Activated CD4-positive, CD25-positive, alpha-beta regulatory T cell treated with anti-CD3 and anti-CD28 coated beads, Interleukin-2, amount 50 U/mL, for 72 hours (primary cell): ENCODE measurements around the gene EDAR.

Source experiments
- DNase-seq: peaks from one replicate; pipeline ENCODE4 v3.0.0; 2021

EDAR gene

DNA sequence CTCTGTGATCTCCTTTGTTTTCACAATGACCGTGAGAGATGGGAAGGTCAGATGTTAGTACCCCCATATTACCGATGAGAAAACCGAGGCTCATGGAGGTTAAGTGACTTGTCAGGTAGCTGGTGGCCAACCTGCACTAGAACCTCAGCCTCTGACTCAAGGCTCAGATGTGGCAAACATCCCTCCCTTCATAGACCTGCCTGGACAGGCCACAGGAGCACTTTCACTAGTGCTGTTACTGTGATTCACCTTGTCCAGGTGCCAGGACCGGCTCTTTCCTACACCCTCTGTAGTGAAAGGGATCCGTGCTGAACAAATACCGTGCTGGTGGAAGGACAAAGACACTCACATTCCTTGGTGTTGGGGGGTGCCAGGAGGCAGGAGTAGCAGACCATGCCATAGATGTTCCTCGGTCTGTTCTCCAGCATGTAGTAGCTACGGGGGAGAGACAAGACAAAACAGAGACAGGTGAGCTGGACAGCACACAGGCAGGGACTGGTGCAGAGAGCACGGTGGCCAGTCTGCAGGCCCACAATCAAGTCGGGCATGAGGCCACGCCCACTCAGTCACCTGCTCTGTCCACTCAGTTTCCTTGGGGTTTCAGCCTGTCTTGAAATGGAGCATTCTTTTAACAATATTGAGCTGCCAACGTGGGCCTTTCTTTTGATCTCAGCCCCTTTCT is 65.9 kb downstream of the EDAR start:
- DNase-seq = no peak

DNA sequence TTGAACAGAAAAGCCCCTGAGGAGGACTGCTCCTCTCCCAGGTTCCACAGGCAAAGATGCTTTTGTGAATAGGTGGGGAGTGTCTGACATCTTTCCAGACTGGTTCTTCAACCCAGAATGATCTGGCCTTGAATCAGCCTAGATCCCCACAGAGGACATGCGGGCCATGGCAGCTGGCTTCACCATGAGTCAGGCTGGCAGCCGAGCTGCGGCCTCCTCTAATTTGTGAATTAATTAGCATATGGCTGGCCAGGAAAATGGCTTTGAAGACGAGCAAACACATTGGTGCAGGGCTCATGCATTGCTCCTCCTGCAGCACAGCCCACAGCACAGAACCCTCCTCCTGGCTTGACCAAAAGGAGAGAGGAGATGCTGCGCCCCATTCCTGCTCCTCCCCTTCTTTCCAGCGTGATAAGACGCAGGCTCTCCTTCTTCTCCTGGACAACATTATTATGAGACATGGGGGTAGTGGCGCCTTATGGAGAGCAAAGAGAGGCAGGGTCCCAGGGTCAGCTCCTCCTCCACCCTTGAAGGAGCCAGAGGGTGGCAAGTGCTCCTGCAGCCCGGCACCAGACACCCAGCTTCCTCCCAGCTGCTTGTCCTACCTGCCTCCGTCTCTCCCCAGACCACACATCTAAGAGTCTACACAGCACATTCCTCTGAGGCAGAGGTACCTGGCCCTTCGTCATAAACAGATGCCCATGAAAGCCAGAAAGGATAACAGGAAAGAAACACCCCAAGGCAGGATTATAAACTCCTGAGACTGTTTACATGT is 66.7 kb downstream of the EDAR start:
- no peak for DNase-seq

DNA sequence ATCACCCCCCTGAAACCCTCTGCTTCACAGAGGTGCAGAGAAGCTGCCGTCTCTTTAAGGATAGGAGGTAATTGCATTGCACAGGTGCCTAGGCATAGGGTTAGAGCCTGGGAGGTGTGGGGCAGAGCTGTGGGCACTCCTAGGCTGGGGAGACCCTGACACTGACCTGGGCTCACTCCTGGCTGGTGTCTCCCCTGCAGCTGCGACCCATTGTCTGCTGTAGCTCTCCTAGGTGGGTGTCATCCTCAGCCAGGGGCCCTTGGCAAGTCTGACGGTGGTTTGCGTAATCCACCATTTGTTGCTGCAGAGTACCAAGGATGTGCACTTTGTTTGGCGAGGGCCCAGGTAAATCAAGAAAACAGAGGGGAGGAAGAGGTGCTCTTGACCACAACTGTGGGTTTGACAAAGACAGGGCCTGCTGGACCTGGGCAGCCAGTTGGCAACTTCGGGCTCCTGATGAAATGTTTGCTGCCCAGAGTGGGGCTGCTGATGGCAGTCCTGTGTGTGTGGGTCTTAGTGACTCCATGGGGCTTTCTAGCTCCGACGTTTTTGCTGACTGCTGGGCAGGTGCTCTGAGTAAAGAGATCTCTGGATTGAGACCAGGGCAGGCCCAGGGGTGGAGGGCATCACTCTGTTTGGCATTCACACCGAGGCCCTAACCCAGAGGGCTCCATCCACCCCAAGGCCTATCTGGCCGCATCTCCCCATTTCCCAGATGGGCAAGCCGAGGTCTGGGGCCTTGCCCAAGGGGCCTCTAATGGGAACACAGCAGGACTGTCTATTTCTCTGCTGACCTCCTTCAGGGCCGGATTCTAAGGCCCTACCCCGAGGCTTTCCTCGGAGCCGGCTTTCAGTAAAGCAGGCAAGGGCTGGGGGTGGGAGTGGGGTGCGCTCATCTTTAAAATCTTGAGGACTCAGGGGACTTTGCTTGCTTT is 67.7 kb downstream of the EDAR start:
- no peak for DNase-seq

DNA sequence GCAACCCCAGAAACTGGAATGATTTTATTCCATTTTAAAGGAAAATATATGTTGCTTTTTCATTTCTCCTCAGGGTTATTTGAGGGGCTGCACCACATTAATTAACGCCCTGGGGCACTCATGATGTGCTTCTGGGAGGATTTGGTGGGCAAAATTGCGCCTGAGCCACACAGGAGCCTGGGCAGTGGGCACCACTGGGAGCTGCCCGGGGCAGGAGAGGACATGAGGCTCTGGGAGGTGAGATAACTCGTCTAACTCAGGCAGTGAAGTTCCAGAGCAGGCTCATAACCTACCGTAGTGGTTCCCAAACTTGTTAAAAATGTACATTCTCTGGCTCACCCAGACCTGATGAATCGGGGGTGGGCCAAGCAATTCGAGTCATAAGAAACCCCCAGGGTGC is 68.3 kb downstream of the EDAR start:
- DNase-seq = no peak

DNA sequence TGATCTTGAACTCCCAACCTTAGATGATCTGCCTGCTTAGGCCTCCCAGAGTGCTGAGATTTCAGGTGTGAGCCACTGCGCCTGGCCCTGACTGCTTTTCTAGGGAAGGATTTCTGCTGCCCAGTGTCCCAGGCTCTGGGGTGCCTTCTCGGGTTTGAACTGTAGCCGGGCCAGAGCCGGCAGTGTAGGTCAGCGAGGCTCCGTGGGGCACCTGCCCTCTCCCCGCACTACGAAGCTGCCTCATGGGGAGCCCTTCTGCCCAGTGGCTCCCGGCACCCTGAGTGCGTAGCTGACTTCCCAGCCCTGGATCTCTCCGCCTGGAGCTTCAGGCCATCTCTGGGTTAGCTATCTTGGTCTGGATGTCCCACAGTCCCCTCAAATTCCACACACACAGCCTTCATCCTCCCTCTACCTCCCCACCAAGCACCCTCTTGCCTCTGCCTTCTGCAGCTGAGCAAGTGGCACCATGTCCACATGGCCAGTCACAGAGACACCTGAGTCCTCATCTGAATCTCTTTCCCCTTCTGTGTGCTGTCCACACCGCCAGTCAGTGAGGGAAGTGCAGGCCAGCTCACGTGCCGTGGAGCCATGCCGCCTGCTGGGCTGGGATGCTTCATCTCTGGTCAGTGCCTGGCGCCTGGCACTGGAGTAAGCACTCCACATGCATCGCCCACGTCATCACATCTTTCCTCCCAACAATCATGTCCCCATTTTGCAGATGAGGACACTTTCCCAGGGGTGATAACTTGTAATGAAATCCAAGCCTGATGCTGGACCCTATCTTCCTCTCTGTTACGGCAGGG is 69.2 kb downstream of the EDAR start:
- DNase-seq = no peak

DNA sequence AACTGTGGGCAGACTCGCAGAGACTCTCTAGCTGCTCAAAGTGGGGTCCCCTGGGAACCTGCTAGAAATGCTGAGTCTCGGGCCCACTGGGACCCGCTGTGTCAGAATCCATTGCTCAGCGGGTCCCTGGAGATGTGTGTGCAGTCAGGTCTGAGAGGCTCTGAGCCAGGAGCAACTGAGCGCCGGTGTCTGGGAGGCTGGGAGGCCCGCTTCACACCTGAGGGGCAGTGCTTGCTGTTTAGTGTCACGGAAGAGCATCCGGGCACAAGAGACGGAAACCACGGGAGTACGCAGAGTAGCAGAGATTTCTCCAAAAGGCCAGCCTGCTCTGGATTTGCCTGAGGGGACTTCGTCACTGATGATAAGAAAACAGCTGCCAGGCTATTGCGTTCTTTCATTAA is 70.1 kb downstream of the EDAR start:
- no peak for DNase-seq

DNA sequence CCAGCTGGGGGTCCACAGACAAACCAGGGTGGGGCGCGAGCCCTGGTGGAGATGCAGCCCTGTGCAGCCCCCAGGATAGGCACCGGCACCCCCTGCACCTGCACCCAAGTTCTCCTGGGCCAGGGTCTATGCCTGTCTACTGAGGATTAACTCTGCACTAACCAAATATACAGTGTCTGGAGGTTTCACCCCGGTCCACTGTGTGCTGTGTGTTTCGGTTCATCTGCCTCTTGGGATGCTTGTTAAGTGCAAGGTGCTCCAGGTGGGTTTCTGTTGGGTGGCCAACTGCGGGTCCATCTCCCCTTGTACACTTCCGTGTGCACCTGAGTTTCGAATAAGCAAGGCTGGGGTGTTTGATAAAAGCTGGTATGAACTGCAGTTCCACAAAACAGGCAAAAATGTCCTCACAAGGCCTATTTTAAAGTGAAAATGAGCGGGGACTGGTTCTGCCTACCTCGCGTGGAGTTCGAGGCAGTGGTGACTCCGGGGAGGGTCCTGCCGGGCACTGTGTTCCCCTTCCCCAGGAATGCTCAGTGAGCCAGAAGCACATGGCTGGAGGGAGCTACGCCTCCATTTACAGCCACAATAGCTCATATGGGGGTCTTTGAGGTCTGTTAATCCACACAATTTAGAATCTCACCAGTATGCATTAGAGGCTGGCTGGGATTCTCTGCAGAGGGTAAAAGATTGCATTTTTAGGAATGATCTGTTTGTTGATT is 70.7 kb downstream of the EDAR start:
- DNase-seq = no peak

DNA sequence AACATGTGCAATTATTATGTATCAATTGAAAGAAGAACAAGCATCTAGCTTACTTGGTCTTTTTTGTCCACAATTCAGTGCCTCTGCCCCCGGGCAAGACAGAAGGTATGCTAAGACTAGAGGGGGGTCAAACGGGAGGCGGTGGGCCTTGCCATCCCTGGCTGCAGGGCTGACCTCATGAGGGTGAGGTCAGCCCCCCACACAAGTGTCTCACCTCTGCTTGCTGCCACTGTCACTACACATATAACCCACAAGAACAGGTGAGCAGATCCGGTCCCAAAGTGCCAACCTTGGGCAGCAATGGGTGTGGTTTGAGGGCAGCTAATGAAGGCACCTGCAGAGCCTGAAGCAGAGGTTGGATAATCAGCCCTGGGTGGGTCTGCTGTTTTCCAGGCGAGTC is 71.5 kb downstream of the EDAR start:
- DNase-seq = peak; percentile 7

DNA sequence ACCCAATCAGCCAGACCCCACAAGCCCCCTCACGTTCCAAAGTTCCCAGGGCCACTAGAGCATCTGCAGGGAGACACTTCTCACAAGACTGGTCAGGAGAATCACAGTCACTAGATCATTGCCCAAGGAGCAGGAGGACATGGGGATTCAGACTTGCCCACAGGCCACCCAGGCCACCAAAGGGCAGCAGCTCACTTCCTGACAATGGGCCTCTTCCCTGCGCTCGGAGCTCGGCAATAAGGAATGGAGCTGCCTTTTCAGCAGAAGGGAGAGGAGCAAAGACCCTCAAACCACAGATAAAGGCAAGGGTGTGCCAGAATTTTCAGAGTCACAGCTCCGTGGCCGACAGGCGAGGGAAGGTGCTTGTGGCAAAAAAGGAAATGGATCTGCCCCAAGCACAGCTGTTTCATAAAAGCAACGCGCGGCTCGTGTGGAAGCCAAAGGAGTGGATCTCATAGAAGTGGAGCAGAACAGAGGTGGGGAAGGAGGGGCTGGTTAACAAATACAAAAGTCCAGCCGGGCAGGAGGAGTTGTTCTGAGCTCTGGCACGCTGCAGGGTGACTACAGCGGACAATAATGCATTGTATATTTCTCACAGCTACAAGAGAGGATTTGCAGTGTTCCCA is 72.1 kb downstream of the EDAR start:
- DNase-seq = peak; percentile 14

DNA sequence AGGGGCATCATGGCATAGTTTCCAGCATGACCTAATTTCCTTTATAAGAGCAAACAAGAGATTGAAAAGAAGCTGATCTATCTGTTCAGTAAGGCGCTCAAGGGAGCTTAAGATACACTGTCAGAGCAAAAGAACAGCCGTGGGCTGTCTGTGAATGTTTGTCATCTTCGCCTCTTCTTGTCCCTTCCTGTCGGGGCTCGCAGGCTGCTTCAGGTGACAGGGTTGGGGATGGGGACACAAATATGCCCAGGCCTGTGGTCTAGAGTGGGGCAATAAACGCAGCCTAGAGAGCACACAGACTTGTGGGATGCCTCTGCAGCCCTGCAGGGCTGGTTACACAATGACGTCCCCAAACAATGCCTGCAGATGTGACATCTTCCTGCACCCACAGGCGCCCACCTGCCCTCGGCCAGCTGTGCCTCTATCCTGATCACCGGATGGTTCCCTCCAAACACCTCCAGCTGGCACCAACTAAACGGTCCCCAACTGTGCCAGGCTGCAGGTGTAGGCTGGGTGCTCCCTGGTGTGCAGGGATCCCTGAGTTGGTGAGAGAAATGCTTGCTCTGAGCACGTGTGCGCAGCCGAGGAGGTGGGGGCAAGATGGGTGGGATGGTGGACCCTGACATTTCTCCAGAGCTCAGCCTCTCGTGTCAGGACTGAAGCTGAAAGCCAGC is 72.8 kb downstream of the EDAR start:
- DNase-seq = peak; percentile 7

DNA sequence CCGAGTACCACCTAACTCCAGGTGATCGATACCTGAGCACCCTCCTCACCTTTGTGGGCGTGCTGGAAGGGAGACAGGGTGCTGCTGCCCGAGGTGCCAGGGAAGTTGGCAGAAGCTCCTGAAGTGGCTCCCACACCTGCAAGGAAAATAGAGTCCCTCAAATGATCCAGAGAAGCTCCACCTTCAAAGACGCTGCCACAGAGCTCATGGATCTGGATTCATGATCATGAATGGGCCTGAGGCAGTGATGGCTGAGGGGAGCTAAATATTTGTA is 76.5 kb downstream of the EDAR start:
- DNase-seq = no peak

DNA sequence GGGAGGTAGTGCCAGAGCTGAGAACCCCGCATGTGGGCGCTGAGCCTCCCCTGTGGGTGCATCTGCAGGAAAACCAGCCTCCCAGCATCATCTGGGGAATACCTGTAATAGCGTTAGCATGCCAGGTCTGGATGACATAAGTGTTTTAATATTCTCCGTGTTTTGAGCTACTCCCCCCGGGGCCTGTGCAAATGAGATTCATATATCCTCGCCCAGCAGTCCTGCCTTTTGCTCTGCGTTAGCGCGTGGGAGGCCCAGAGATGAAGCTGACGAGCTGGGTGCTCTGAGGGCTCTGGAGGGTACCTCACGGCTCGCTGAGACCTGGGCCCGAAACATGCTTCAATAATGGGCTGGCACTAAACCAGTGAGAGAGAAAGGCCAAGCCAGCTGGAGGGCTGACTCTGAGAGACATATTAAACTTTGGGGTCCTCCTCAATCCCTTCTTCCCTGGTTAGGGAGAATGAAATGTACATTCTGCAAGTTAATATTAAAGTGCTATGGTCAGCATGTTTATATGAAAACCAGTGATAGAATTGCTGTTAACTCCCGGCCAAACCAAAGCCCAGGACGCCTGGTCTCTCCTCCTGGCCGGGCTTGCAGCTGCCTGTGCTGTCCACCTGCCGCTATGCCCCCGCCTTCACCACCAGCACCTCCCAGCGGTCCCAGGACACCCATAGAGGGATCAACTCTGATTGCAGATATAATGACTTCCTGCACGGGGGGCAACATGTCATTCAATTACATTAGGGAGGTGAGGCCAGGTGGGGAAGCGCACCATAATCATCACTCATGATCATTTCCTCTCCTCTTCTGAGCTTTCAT is 77.0 kb downstream of the EDAR start:
- peak; percentile 11 for DNase-seq

DNA sequence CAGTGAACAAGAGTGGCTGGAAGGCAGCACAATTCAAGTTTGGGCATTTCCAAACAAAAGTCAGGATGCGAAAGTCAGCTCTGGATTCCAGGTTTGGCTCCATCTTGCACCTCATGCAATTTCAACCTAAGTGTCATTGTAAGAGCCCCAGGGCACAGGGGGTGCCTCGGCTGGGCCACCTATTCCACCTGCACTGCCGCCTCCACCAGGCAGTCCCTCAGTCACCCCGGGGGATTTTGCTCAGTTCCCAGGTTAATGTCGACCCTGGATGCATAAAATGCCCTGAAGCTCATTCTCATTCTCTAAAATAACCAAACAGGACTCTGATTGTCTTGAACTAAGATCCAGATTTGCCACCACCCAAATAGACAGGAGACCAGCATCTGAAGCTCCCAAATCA is 77.6 kb downstream of the EDAR start:
- DNase-seq = no peak

DNA sequence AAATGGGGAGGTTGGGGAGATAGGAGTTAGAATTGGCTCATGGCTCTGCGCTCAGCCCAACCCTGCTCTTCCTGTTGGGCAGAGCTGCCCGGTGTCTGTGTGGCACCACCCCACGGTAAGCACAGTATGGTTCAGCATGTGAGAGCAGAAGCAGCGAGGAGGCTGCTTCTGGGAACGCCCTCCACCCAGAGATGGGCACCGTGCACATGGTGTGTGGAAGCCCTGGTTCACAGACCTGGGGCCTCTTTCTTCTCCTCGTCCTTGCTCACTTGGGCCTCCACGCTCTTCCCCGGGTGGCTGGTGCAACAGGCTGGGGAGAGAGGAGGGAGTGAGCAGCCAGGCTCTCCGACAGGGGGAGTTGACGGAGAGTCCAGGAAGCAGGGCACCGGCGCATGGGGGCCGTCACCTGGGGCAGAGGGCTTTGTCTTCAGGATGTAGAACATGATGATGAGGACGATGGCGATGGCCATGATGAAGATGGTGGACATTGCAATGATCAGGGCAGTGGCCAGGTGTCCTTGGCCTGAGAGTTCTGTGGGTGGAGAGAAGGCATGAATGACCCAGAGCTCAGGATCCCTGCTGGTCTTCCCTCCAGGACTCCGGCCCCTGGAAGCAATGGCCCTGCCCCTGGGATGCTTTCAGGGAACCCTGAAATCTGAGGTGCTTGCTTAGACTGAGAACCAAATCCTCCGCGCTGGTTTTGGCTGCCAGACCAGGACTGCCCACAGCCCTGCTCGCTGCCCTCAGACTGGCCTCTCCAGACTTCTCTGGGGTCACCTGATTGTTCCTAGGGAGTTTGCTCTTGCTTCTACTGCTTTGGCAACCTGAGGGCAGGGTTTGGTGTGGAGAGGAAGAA is 78.3 kb downstream of the EDAR start:
- peak; percentile 11 for DNase-seq

DNA sequence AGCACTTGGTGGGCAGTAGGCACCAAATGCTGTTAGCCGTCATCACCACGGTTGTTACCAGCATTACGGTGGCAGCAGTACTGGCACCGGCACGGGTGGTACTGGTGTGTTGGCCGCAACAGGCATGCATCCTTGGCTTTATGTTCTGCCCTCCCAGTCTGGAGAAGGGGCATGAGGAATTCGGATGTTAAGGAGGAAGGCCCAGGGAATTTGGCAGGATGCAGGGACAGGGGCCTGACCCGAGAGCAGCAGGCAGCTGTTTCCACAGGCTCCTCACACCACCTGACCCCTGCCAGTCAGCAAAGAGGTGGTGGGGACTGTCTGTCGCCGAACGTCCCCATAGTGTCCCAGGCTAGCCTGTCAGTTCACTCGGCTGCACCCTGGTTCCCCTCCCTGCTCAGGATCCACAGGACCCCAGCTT is 79.0 kb downstream of the EDAR start:
- peak; percentile 12 for DNase-seq

DNA sequence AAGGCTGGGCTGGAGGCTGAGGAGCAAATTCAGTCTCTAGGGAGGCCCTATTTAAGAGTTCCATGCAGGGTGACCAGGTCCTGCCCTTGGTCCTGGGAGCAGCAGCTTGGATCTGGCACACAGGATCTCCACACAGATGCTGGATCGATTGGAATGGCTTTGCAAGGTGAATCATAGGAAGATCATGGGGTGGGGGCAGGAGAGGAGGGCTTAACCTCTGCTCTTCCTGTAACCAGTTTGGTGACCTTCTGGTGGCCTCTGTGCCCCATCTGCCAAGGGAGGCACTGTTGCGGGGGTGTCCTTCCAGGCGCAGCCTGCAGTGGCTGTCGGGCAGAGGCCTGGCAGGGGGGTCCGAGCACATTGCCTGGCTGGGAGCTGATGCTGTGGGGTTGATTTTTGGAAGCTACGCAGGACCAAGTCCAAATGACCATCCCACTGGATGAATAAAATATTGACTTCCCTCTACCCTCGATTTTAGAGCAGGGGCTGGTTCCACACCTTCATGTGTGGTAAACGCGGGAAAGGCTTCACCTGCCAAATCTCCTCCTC is 79.7 kb downstream of the EDAR start:
- DNase-seq = peak; percentile 21

DNA sequence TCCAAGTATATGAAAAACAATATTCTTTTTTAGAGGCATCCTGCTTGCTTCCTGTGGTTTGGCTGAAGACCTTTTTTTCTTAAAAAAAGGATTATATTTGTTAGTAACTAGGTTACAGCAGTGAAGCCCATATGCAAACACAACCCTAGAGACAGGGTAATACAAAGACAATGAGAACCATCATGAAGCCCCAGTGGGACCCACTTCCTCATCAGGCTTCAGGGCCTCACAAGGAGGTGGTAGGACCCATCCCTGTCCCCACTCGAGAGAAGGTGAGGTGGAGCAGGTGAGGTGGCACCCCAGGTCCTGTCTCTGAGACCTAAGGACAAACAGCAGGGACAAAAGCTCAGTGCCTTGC is 80.3 kb downstream of the EDAR start:
- no peak for DNase-seq

DNA sequence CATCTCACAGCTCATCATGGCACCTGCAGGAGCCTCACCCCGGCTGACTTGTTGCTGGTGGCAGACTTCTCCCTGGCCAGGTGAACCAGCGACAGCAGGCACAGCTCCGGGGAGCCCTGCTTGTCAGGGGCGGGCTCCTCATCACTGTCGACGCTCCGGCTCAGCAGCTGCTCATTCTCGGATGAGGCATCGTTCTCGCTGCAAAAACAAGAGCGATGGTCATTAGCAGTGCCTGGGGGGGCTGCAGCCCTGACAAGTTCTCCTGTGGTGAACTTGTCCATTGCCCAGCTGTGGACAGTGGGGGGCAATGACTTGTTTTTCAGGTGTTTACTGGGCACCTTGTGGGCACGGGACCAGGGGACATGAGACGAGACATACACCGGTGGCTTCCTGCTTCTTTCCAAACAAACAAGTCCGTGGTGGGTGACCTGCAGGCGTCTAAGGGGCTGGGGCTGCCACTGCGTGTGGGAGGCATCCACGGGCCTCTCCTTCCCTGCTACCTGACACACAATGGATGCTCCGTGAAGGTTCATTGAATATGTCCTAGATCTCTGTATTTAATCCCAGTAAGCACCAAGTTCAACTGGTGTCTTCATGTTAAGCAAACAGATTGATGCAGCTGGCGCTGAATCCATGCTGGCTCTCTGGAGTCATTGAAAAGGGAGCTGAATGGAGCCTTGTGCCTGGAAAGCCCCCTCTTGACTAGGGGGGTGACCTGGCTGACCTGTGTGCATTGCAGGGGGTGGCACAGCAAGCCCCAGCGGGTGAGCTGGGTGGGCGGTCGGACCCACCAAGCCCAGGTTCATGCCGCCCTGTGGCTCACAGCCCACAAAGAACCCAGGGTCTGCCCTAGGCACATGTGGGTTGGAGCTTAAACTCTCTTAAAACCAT is 81.0 kb downstream of the EDAR start:
- DNase-seq = peak; percentile 12
